T-helper 1 cell treated with Interleukin-12 subunit alpha and Interleukin-12 subunit beta and Interleukin-4 antibody, amounts not matched to agents 30 μg/mL and 1 μg/mL, for 36 hours (primary cell): ENCODE results near the gene SVIL.
"Not testable (repeated sequence)": the region's sequence is repeated elsewhere in the genome, so short reads cannot be mapped to it uniquely, and the experiment has no call there.

Source experiments
- H3K27ac Mint-ChIP-seq: one replicate; pipeline ENCODE4 v1.8.0; 2021; ENCODE audit warnings: mild to moderate bottlenecking, mixed read lengths
- H3K27me3 Mint-ChIP-seq: one replicate; pipeline ENCODE4 v1.8.0; 2021; ENCODE audit warnings: low read depth, mixed read lengths
- H3K36me3 Mint-ChIP-seq: one replicate; pipeline ENCODE4 v1.8.0; 2021; ENCODE audit warnings: low read depth, mixed read lengths
- H3K4me1 Mint-ChIP-seq: one replicate; pipeline ENCODE4 v1.8.0; 2021; ENCODE audit warnings: low read depth, mixed read lengths
- H3K4me3 Mint-ChIP-seq: one replicate; pipeline ENCODE4 v1.8.0; 2021; ENCODE audit warnings: mild to moderate bottlenecking, moderate library complexity, mixed read lengths
- H3K9me3 Mint-ChIP-seq: one replicate; pipeline ENCODE4 v1.8.0; 2021; ENCODE audit warnings: mixed read lengths

SVIL gene

DNA sequence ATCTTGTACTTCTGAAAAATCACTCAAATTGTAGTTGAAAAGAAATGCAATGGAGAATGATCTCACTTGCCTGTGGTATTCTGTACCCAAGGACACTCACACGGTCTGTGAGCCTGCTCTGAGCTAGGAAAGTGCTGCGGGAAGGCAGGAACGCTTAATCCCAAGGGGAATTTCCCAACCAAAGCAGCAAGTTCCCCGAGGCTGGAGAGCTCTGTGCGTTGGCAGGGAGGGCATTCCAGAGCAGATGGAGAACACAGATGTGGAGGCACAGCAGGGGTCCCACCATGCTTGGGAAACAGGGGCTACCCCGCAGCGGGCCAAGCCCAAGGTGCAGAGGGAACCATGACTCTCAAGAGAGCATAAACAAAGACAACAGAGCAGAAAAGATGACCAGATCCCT lies 13.6 kb downstream of the SVIL start:
- no peaks in the 10 kb centered on the region for H3K27me3 Mint-ChIP-seq
- H3K4me1 Mint-ChIP-seq, result no peaks in the 10 kb centered on the region
- H3K36me3 Mint-ChIP-seq, result no peaks in the 10 kb centered on the region
- H3K9me3 Mint-ChIP-seq, result no peaks in the 10 kb centered on the region
- H3K4me3 Mint-ChIP-seq, result no peak overlapping the region
- H3K27ac Mint-ChIP-seq, result no peak overlapping the region

DNA sequence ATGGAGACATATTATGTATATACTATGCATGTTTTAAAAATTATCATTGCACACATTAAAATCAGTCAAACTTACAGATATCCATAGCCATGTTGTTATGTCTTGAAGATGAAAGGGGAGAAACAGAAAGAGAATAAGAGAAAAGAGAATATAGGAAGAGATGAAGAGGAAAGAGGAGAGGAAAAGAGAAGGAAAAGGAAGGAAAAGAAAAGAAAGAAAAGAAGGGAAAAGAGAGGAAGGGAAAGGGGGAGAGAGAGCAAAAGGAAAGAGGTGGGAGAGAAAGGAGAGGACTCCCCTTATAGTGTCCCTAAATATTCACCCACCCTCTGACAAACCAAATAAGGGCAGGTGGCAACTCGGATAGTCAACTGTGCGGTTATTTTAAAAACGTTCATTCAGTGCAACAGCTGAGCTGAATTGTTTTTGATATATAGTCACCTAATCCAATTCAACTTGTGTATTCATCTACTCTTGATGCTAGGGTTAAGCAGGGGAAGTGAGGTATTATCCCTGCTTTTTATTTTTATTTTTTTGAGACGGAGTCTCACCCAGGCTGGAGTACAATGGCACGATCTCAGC lies 14.6 kb downstream of the SVIL start:
- Mint-ChIP-seq H3K4me1 (no peaks in the 10 kb centered on the region), H3K27me3 (no peaks in the 10 kb centered on the region), H3K4me3 (no peak overlapping the region), H3K27ac (no peak overlapping the region), H3K36me3 (no peaks in the 10 kb centered on the region), H3K9me3 (no peaks in the 10 kb centered on the region)

DNA sequence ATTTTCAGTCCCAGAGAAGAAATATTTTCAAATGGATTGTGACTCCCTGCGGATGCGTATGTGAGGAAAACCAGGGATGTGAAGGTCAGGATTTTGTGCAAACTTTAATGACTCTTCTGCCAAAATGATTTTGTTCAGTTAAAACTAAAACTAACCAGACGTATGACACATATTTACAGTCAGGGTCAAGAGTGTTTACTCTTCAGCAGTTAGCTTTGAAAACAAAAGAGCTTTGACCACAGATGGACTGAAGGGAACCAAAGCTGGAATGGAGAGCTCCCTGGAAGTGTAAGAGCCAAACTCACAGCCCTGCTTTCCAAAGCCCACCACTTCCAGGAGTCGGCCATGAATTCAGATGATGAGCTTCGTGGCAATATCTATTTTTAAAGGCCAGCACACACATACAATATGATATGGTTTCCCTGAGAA lies 15.5 kb downstream of the SVIL start:
- H3K4me3 Mint-ChIP-seq, result no peak overlapping the region
- no peaks in the 10 kb centered on the region for H3K36me3 Mint-ChIP-seq

DNA sequence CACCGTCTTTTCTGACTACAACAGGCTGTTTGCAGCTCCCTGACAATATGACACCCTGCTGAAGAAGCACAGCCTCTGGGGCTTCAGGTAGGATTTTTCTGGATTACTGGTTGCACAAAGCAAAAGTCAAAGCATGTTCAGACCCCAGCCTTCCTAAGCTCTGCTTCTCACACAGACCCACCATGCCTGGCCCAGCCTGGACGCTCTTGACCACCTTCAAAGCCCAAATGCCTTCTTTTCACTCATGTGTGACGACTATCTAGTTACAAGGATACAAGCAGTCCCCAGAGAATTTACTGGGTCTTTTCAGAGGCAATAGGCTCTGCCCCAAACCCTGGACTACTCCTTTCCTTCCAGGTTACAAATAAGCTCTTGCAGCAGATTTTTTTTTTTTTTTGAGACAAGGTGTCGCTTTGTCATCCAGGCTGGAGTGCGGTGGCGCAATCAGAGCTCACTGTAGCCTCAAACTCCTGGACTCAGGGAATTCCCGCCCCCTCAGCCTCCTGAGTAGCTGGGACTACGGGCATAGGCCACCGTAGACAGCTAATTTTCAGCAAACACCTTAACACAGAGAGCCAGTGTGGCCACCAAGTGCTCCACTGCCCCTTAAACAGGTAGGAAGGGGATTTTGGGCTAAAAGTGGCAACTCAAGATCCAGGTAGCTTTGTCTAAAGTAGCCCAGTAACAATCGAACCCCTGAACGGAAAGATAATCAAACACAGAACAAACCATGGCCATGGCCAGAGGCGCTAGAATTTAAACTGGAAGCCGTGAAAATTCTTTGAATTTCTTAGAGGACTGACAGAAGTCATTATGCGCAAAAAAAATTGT lies 16.2 kb downstream of the SVIL start:
- H3K4me1 Mint-ChIP-seq, result no peaks in the 10 kb centered on the region
- no peak overlapping the region for H3K27ac Mint-ChIP-seq
- no peak overlapping the region for H3K4me3 Mint-ChIP-seq
- H3K27me3 Mint-ChIP-seq, result no peaks in the 10 kb centered on the region
- H3K9me3 Mint-ChIP-seq, result no peaks in the 10 kb centered on the region
- H3K36me3 Mint-ChIP-seq, result no peaks in the 10 kb centered on the region

More for the DNA sequence above, 15.5 kb downstream of the SVIL start:
- no peaks in the 10 kb centered on the region for H3K9me3 Mint-ChIP-seq
- H3K4me1 Mint-ChIP-seq, result no peaks in the 10 kb centered on the region
- H3K27ac Mint-ChIP-seq, result no peak overlapping the region
- no peaks in the 10 kb centered on the region for H3K27me3 Mint-ChIP-seq

DNA sequence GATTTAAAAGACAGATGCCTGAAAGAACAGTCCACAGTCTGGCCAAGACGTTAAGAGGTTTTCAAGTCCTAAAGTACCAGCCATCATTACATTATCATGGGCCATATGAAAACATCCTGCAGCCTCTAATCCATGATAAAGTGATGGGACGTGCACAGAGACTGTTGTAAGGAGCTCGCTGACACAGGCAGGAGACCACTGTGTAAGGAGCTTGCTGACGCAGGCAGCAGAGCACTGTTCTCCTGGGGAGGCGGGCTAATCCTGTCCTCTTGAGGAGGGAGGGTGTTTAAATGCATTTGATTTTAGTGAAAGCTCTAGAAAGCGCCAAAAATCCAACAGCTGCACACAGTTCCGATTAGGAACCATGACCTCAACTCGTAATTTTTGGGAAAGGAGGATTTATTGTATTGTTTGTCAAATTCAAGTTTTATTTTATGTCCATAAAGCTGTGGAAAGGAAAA lies 16.9 kb downstream of the SVIL start:
- no peaks in the 10 kb centered on the region for H3K27me3 Mint-ChIP-seq
- no peaks in the 10 kb centered on the region for H3K4me1 Mint-ChIP-seq
- no peaks in the 10 kb centered on the region for H3K36me3 Mint-ChIP-seq
- no peak overlapping the region for H3K4me3 Mint-ChIP-seq
- H3K9me3 Mint-ChIP-seq, result no peaks in the 10 kb centered on the region
- H3K27ac Mint-ChIP-seq, result no peak overlapping the region

DNA sequence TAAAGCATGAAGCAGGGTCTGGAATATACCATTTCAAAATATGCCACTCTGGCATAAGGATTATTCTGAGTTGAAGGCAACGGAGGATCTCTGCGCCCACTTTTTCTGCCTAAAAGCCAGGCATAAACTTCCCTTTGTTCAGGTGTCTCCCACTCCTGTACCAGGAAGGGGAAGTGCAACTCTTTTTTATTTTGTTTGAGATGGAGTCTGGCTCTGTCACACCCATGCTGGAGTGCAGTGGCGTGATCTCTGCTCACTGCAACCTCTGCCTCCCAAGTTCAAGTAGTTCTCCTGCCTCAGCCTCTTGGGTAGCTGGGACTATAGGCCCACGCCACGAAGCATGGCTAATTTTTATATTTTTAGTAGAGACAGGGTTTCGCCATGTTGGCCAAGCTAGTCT lies 18.2 kb downstream of the SVIL start:
- H3K9me3 Mint-ChIP-seq, result no peaks in the 10 kb centered on the region
- H3K36me3 Mint-ChIP-seq, result no peaks in the 10 kb centered on the region
- H3K27me3 Mint-ChIP-seq, result no peaks in the 10 kb centered on the region
- no peak overlapping the region for H3K27ac Mint-ChIP-seq
- no peaks in the 10 kb centered on the region for H3K4me1 Mint-ChIP-seq
- no peak overlapping the region for H3K4me3 Mint-ChIP-seq

DNA sequence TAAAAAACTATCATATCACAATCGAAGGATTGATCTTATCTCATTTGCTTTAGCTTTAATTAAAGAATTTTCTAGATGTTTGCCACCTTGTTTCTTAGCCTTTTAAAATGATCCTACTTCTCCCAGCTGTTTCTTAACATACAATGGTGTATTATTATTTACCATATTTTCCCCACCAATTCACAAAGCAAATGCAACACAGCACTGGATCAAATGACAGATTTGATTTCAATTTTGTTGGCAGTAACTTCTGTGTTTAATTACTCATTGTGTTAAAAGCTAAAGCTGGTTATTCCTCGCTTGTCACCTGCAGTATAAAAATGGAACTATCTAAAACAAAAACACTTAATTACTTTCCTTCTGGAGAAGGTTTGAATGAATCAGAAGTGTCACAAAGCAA lies 19.6 kb downstream of the SVIL start:
- Mint-ChIP-seq H3K4me1 (no peaks in the 10 kb centered on the region), H3K27ac (no peak overlapping the region), H3K36me3 (peaks cover 7% of the 10 kb centered on the region), H3K9me3 (peaks cover 10% of the 10 kb centered on the region), H3K27me3 (no peaks in the 10 kb centered on the region), H3K4me3 (no peak overlapping the region)

DNA sequence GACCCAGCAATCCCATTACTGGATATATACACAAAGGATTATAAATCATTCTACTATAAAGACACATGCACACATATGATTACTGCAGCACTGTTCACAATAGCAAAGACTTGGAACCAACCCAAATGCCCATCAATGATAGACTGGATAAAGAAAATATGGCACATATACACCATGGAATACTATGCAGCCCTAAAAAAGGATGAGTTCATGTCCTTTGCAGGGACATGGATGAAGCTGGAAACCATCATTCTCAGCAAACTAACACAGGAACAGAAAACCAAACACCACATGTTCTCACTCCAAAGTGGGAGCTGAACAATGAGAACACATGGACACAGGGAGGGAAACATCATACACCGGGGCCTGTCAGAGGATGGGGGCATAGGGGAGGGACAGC lies 20.5 kb downstream of the SVIL start:
- H3K4me1 Mint-ChIP-seq, H3K27ac Mint-ChIP-seq, H3K4me3 Mint-ChIP-seq, H3K27me3 Mint-ChIP-seq: not testable (repeated sequence)
- Mint-ChIP-seq H3K9me3 (peaks cover 18% of the 10 kb centered on the region), H3K36me3 (peaks cover 10% of the 10 kb centered on the region)

DNA sequence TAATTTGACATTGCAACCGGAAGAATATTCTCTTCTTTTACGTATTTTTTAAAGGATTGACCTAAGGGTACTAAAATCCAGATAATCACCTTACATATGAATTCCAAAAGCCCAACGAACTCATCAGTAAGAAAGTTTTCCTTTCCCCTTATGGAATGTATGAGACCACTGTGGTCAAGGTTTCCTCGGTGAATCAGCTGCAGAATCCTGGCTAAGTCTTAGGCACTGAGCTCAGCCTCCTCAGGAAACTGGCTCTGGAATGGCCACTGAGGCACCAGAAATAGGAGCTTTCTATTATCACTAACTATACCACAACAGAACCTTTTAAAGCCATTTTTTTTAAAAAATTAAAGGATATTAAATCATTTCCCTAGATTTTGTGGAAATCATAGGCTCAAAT lies 21.0 kb downstream of the SVIL start:
- peaks cover 23% of the 10 kb centered on the region for H3K9me3 Mint-ChIP-seq
- H3K36me3 Mint-ChIP-seq, result peaks cover 10% of the 10 kb centered on the region
- no peak overlapping the region for H3K4me3 Mint-ChIP-seq
- H3K27ac Mint-ChIP-seq, result no peak overlapping the region
- H3K4me1 Mint-ChIP-seq, result no peaks in the 10 kb centered on the region
- H3K27me3 Mint-ChIP-seq, result no peaks in the 10 kb centered on the region

DNA sequence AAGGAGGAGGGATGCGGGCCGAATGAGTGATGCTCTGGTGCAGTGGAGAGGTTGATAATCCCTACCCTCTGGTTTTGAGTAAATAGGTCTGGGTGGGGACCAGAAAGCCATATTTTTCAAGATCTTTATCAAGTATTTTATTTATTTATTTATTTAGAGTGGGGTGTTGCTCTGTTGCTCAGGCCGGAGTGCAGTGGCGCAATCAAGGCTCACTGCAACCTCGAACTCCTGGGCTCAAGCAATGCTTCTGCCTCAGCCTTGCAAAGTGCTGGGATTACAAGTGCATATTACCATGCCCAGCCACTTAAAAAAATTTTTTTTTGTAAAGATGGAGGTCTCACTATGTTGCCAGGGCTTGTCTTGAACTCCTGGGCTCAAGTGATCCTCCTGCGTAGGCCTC lies 21.6 kb downstream of the SVIL start:
- Mint-ChIP-seq H3K9me3 (peaks cover 23% of the 10 kb centered on the region), H3K27me3 (no peaks in the 10 kb centered on the region), H3K27ac (no peak overlapping the region), H3K4me3 (no peak overlapping the region), H3K36me3 (peaks cover 10% of the 10 kb centered on the region), H3K4me1 (no peaks in the 10 kb centered on the region)

DNA sequence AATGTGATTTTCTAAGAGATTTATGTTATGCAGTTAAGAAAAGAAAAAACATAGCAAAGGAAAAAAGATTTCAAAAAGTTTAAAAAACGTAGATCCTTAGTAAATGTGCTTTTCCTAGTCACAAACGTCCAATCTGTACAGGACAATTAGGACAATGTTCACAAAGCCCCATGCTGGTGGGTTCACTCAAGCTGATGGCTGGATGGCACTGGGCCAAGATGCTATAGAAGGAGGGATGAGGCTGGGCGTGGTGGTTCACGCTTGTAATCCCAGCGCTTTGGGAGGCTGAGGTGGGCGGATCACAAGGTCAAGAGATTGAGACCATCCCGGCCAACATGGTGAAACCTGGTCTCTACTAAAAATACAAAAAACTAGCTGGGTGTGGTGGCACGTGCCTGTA lies 22.1 kb downstream of the SVIL start:
- Mint-ChIP-seq H3K4me3 (no peak overlapping the region), H3K9me3 (peaks cover 23% of the 10 kb centered on the region), H3K4me1 (no peaks in the 10 kb centered on the region), H3K27ac (no peak overlapping the region), H3K27me3 (no peaks in the 10 kb centered on the region), H3K36me3 (peaks cover 10% of the 10 kb centered on the region)

DNA sequence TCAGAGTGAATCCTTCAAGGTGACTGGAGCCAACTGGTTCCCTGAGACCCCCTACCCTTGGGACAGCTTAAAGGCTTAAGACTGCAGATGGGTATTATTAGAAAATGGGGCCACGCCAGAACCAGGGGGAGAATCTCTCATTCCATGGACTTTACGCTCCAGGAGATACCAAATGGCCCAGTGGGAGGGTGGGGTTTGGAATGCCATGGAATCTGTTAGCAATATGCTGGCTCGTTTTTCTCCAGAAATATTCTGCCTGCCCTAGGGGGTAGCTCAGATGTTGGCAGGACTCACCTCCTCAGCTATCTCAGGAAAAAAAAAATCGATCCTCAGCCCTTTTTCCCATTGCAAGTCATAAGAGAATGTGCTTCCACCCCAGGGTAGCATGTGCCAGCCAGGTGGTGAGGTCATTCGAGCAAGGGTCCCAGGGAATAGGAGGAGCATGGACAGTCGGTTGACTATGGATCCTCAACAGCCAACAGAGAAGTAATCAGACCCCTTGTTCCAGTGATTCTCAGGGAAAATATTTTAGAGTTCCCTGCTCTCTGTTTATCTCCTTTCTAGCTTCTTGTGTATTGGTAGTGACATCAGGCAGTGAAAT lies 22.9 kb downstream of the SVIL start:
- peaks cover 10% of the 10 kb centered on the region for H3K36me3 Mint-ChIP-seq
- H3K4me3 Mint-ChIP-seq, result no peak overlapping the region
- peaks cover 23% of the 10 kb centered on the region for H3K9me3 Mint-ChIP-seq
- H3K27ac Mint-ChIP-seq, result no peak overlapping the region
- H3K4me1 Mint-ChIP-seq, result no peaks in the 10 kb centered on the region
- H3K27me3 Mint-ChIP-seq, result no peaks in the 10 kb centered on the region

DNA sequence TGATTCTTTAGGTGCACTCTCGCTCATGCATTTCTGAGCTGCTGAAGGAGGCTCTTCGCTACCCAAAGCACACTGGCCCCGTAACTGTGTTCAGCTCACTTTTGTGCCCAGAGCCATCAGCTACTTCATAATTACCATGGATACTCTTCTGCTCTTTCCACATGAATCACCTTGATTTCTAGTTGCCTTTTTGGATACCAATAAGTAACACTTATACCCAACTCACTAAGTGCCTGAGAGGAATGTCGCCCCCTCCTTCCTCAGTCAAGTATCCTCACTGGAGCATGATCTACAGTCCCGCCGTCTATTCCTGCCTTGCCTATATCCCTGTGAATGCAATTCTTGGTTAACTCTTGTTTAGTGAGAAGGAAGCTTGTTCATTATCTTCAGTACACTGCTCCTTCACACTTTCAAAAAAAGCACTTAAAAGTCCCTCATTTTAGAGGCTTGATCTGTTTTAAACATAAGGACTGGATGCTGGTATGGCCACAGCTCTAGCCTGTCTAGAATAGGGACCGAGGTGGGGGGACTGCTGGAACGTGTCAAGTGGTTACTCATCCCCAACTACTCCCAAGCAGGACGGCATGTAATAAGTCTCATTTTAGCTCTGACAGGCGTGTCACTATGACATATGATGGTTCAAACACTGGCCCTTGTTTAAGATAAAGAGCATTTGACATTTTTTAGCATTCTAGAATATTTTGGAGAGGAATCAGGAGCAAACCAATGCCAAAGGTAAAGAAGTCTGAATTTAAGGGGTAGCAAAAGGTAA lies 23.7 kb downstream of the SVIL start:
- no peaks in the 10 kb centered on the region for H3K4me1 Mint-ChIP-seq
- H3K36me3 Mint-ChIP-seq, result peaks cover 10% of the 10 kb centered on the region
- H3K27ac Mint-ChIP-seq, result no peak overlapping the region
- H3K9me3 Mint-ChIP-seq, result peaks cover 23% of the 10 kb centered on the region
- no peaks in the 10 kb centered on the region for H3K27me3 Mint-ChIP-seq
- no peak overlapping the region for H3K4me3 Mint-ChIP-seq

DNA sequence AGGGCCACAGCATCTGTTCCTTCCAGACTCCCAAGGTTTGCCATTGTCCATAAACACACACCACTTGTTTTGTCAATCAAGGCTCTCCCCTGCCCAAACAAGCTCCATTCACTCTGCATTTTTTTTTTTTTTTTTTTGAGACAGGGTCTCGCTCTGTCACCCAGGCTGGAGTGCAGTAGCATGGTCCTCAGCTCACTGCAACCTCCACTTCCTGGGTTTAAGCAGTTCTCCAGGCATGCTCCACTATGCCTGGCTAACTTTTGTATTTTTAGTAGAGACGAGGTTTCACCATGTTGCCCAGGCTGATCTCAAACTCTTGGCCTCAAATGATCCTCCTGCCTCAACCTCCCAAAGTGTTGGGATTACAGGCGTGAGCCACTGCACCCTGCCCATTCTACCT lies 24.4 kb downstream of the SVIL start:
- peaks cover 10% of the 10 kb centered on the region for H3K36me3 Mint-ChIP-seq
- H3K27me3 Mint-ChIP-seq, H3K4me1 Mint-ChIP-seq, H3K4me3 Mint-ChIP-seq, H3K27ac Mint-ChIP-seq: not testable (repeated sequence)
- H3K9me3 Mint-ChIP-seq, result peaks cover 23% of the 10 kb centered on the region
